SH-SY5Y (cell line): ENCODE measurements around the gene OTOA.

Experiments
- GATA2 ChIP-seq: IDR thresholded peaks from 2 replicates; pipeline ENCODE4 v1.6.1; 2011; ENCODE audit warnings: mild to moderate bottlenecking, low read depth, low read length
- GATA3 ChIP-seq: IDR thresholded peaks from 2 replicates; pipeline ENCODE4 v1.6.1; 2011; ENCODE audit warnings: low read depth, mild to moderate bottlenecking, low read length, moderate library complexity

OTOA gene

DNA sequence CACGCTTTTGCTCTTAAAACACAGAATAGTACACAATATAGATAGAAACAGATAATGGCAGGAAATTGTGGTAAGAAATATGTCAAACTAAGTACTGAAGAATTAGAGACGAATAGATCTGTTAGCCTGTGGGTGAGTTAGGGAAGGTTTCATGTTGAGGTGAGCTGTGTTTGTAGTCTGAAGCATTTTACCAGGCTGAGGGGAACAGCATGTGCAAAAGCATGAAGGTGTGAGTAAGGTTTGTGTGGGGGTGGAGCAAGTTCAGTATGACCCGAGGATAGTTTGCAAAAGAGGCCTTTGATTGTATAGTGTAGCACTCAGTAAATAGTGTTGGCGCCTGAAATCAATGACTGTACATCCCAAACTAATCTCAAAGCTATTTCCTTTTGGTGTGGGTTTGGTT lies 25.2 kb upstream of the OTOA start:
- TF ChIP-seq GATA2 (no peak), GATA3 (no peak)

DNA sequence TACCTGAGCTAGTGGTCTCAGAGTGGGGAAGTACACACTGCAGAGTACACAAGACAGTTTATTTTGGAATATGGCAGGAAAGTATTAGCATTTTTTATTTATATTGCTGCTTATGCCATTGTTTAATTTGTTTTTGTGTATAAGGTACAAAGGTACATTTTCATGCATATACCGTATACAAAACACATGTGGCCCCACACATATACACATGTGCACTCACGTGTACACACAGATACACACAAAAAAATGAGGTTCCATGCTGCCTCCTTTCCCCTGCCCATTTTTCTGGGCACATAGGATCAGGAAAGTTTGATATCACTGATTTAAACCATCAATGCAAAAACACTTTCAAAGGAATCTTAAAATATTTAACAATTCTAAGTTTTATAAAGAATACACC lies 24.3 kb upstream of the OTOA start:
- no peak for TF ChIP-seq GATA3
- TF ChIP-seq GATA2, result no peak

DNA sequence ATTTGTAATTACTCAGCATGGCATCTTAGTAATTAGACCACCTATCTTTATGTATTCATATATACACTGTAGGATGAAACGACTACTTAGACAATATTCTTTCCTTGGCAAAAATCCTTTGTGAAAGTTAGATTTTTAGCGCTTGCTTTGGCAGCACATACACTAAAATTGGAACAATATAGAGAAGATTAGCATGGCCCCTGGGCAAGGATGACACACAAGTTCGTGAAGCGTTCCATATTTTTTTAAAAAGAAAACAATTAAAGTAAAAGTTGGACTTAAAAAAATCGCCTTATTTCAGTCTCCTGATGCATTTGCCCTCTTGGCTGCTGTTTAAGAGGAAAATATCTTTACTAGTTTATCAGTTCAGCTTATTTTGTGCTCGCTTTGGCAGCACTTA lies 21.9 kb upstream of the OTOA start:
- no peak for TF ChIP-seq GATA3

DNA sequence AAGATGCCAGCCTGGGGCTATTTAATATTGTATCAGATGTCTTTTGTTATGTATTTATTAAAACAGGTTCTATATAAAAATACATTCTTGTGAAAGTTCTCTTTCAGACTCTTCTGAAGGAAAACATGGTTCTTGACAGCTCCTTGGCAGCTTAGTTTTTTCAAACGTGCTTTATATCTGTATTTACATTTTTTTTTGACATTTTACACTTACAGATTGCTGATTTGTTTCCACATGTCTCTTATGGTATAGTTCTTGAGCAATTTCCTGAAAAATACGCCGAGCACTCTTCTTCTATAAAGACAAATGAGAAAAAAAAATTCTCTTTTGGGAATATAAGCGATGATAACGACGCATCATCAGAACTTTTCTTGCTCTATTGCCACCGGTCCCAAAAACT lies 20.9 kb upstream of the OTOA start:
- TF ChIP-seq GATA3 (no peak), GATA2 (no peak)

DNA sequence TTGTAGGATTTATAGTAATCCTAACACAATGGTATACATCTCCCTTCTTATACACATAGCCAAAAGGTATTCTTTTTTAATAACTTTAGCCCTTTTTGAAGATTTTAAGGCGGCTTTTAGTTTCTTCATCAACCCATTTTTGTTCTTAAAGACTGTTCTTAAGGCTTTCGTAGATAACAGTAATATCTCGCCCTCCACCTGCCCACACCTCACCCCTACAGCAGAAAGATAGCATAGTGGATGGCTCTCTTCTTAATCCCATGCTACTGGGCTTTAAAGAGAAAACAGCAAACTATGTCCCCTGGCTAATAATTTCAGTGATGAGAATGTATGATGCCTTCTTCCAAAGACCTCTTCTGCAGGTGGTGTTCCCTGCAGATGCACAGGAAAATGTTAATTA lies 20.0 kb upstream of the OTOA start:
- TF ChIP-seq GATA3 (no peak), GATA2 (no peak)

DNA sequence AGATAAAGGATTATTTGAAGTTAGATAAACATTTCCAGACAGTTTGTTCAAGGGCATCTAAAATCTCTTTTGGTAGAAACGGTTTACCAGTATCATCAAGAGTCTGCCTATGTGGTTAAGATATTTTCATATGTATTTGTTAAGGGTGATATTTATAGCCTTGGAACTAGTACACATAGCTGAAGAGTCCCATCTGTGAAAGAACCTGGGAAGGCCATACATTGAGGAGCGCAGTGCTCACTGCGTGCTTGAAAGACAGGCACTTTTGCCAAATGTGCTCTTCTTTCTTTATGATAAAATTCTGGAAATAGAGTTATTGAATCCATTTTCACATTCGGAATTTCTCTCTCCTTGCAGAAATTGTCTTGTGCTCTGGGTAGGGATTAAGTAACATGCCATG lies 19.1 kb upstream of the OTOA start:
- TF ChIP-seq GATA2 (no peak), GATA3 (no peak)

DNA sequence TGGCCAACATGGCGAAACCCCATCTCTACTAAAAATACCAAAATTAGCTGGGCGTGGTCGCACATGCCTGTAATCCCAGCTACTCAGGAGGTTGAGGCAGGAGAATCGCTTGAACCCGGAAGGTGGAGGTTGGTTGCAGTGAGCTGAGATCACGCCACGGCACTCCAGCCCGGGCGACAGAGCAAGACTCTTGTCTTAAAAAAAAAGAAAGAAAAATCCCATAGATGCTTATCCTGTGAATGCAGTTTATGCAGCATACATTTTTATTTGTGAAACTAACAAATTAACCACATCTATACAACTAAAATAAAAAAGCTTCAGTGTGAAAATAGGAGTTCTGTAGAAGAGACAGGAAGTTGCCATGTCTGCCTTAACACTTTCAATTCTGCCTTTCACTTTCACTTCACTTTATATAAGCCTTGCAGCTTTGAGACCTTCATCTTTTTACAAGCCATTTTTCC lies 18.5 kb upstream of the OTOA start:
- no peak for TF ChIP-seq GATA3

DNA sequence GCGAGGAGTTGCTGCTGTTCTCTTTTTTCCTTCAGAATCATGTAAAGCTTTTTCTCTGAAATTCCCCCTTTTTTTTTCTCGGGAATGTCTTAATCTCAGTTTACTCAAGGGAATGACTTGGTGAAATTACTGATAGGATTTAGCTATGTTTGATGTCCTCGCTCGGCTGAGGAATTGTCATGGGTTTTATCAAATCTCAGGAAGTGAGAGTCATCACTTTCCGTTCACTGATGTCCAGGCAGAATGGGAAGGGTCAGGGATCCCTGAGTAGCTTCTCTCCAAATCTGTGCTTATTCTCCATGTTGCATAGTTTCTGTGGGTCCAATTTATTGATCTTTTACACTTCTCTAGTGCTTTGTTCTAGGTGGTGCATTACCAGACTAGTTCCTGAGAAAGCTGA lies 17.7 kb upstream of the OTOA start:
- TF ChIP-seq GATA2 (no peak), GATA3 (no peak)

DNA sequence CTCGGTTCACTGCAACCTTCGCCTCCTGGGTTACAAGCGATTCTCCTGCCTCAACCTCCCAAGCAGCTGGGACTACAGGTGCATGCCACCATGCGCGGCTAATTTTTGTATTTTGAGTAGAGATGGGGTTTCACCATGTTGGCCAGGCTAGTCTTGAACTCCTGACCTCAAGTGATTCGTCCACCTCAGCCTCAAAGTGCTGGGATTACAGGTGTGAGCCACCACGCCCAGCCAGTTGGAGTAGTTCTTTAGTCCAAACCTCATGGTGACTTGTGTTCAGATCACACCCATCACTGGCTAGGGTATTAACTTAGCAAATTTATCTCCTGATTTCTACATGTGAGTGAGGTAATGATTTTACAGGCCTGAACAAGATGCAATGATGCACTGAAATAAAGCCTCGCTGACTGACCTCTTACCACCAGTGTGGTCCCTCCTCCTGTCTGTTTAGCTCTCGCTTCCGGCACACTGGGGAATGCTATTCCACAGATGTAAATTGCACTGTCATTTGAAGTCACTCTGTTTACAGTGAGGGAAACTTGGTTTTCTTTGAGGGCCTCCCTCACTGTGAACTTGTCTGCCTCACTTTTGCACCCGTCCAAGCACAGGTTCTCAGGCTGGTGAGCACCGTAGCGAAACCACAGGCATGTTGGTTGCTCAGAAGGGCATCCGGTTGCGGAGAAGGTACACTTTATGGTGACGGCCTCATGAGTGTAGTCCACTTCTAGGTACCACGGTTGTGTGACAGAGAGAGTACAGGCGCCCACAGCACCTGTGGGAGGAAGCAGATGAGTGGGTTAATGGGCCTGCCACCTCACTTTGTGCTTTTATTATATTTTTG lies 16.8 kb upstream of the OTOA start:
- TF ChIP-seq GATA3 (no peak), GATA2 (no peak)

DNA sequence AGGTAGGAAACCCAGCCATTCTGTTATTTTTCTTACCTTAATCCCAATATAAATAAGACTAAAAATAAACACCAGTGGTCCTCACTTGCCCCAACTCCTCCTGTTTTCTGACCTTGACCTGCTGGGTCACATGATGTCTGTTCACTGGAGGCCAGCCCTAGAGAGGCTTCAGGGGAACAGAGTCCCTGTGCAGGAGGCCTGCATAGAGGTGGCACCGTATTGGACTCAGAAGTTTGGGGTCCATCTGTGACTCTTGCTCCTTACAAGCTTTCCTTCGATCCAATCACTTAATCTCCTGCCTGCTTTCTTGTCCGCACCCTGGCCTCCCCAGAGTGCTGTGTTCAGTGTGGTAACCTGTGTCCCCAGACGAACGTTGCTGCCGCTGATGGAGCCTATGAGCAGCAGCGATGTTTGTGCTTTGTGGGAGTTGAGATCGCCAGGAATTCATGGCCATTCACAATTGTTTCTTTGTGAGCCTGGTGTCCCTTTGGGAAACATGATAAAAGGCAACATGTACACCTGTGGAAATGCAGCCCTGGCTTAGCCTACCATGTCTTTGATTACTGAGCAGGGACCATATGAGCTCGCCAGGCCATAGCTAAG lies 16.1 kb upstream of the OTOA start:
- TF ChIP-seq GATA2 (no peak), GATA3 (no peak)

DNA sequence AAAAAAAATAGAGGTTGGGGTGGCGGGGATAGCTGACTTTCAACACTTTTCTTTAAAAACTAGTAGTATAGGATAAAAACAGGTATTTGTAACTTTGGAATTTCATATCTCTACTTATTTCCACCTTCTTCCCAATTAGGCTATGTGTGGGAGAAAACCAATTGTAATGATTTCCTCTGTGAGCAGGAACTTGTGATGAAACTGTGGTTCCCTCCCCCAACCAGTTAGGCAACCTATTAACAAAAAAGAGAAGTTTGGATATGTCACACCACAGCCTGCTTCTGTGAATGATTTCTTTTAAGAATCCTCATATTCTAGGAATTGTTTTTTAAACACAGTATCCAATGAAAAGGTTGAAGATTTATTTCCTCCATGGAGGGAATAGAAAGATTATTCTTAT lies 13.2 kb upstream of the OTOA start:
- TF ChIP-seq GATA3 (no peak), GATA2 (no peak)

DNA sequence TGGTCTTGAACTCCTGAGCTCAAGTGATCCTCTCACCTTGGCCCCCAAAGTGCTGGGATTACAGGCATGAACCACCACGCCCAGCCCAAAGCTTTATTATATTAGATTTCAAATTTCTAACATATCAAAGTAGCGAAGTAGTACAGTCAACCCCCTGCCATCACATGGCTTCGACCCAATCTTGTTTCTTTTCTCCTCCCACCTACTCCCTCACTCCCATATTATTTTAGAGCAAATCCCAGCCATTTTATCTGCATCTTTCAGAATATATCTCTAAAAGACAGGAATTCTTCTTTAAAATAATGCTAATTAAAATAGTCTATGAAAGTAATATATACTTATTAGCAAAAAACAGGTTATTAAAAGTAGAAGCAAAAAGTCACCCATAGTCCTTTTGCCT lies 12.3 kb upstream of the OTOA start:
- TF ChIP-seq GATA3 (no peak), GATA2 (no peak)

DNA sequence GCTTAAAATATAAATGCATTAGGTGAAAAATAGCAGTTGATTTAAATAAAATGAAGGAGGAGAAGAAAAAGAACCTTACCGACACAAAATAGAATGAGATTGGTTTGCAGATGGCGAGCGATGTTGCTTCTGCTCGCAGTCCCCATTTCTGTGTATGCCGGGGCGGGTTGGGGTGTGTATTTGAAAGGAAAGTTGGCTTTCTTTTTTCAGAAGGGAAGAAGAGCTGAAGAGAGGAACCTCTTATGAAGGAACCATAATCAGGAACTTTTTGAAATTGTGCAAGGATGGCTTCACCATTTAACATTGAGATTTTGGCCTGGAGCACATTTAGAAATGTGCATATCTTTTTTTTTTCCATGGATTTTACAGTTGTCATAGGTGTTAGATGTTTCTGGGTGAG lies 11.3 kb upstream of the OTOA start, which contains the start of gene IGSF6:
Gene IGSF6 (minus strand): TSS at position 156 of the 400 bp plus-strand sequence. CDS start 10 bp downstream, at position 146.
- TF ChIP-seq GATA3 (no peak), GATA2 (no peak)

DNA sequence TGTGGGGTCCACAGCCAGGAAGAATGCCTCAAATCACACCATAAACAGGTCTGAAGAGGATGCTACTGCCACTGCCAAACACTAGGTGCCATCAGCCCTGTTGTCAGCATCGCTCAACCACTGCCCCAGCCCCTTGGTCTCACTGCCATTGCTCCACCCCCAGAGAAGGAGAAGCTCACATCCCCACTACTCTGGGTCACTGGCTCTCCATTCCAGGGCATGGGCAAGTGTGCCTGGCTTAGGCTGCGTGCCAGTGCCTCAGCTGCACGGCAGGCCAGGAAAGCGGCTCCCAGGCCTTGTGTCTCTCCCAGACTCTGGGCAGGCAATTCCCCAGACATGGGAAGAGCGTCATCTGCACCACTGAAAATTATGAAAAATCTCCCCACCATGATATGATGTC lies 10.2 kb upstream of the OTOA start:
- TF ChIP-seq GATA2 (no peak), GATA3 (no peak)

DNA sequence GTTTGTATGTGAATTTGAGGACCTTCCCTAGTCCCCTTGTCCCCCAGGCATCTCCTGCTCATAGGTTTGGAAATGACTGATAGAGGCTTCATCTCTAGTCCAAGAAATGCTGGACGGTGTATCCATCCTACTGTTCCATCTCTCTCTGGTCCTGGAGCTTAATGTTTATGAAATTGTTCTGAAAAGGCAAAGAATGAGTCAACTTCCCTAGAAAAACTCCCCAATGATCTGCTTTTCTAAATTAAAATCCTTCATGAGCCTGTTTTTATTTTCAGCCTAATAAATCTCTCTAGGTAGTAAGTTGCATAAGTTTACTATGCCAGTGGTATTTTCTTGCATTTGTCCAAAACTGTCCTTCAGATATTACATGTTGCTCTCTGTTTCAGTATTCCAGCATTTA lies 9.3 kb upstream of the OTOA start:
- TF ChIP-seq GATA2 (no peak), GATA3 (no peak)
